Epithelial cell of esophagus (primary cell): ENCODE data around the gene TMEM163.
A peak's percentile ranks its signal among the peaks of the same experiment; 100 is the strongest.

Experiments
- DNase-seq: peaks from one replicate; pipeline ENCODE4 v3.0.0; 2010; ENCODE audit warnings: low read depth
- H3K4me3 ChIP-seq: 2 replicates; pipeline ENCODE4 v1.5.1; 2011; ENCODE audit warnings: mild to moderate bottlenecking, low read length, control low read depth
- TF ChIP-seq, protein P1 (sequence below): IDR thresholded peaks from 2 replicates; pipeline ENCODE4 v1.5.1; 2011; ENCODE audit warnings: low read depth, mild to moderate bottlenecking, low read length, control low read depth, inconsistent platforms; ENCODE audit not compliant: insufficient read depth; ENCODE audit errors: missing control alignments

Gene TMEM163

DNA sequence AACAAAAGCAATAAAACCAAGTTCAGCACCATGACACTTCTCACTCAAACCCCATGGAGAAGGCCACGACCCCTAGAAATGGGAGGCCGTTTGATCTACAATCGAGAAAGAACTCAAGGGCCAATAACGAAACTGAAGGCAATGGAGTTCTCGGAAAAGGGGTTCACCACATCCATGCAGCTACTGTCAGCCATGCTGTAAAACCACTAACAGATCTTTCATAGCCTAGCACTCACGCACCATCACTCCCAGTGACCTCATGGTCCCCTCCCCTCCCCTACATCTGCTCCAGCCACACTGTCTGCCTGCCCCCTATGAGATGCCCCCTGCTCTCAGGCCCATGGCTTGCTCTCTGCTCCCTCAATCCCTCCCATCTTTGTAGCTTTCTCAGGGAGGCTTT lies 135.3 kb downstream of the TMEM163 start:
- DNase-seq, result no peak
- TF ChIP-seq, protein P1, sequence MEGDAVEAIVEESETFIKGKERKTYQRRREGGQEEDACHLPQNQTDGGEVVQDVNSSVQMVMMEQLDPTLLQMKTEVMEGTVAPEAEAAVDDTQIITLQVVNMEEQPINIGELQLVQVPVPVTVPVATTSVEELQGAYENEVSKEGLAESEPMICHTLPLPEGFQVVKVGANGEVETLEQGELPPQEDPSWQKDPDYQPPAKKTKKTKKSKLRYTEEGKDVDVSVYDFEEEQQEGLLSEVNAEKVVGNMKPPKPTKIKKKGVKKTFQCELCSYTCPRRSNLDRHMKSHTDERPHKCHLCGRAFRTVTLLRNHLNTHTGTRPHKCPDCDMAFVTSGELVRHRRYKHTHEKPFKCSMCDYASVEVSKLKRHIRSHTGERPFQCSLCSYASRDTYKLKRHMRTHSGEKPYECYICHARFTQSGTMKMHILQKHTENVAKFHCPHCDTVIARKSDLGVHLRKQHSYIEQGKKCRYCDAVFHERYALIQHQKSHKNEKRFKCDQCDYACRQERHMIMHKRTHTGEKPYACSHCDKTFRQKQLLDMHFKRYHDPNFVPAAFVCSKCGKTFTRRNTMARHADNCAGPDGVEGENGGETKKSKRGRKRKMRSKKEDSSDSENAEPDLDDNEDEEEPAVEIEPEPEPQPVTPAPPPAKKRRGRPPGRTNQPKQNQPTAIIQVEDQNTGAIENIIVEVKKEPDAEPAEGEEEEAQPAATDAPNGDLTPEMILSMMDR, result no peak
- H3K4me3 ChIP-seq, result no peak overlapping the region

DNA sequence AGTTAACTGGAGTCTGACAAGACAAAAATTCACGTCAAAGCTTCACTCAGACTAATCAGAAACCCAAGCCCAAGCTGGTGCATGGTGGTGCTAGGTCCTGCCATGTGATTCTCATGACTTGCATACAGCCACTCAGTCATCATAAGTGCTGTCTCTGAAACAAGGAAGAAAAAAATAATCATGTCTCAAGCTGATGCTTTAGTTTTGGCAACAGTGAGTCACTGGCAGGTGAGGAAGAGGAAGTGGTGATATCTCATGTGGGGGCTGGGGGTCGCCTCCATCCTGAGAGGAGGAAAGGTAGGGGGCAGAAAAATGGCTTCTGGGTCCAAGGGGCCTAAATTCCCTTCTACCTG lies 136.3 kb downstream of the TMEM163 start:
- peak; percentile 1 for DNase-seq
- TF ChIP-seq, protein P1, result no peak
- no peak overlapping the region for H3K4me3 ChIP-seq

DNA sequence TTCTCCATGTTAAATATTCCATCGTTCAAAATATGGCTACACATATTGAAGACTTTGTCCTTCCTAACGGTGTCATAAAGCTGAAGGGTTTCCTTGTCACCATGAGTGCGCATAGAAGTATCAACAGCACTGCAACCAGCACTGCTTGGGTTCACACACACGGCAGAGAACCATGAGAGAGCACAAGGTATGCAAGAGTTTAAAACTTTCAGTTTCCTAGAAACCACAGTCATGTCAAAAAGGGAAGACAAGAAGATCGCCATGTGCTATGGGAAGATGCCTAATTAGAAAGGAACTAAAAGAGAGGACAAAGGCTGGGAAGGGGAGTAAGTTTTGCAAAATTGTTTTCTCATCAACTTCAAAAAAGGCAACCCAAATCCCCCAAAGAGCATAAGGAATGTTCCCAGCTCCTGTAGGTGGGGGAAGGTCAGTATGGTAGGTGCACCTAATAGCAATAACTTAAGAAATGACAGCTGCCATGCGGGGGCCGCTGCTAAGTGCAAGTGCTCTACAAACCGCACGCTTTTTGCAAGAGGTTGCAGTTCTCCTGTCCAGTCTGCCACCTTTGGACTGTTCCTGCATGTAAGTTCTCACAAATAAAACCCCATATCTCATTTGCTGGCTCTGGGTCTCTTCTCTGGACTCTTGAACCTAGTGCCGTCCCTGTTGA lies 136.8 kb downstream of the TMEM163 start:
- TF ChIP-seq, protein P1, result no peak
- no peak for DNase-seq
- no peak overlapping the region for H3K4me3 ChIP-seq

DNA sequence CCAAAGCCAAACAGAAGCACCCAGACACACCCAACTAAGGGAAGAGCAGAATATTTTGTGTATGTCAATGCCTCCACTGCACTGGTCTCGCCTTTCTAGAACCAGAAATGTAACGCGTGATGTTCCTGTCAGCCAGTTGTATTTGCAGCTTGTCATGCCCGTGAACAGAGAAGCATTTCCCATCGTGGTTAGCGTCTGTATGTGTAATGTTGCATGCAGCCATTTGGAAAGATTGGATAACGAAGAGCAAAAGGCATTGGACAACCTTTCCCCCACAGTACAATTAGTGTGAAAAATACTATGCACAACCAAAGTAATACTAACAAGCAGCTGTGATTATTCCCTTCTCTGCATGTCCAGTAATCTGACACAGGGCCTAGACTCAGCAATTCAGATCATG lies 140.5 kb downstream of the TMEM163 start:
- H3K4me3 ChIP-seq, result no peak overlapping the region
- DNase-seq, result no peak
- TF ChIP-seq, protein P1, result no peak

DNA sequence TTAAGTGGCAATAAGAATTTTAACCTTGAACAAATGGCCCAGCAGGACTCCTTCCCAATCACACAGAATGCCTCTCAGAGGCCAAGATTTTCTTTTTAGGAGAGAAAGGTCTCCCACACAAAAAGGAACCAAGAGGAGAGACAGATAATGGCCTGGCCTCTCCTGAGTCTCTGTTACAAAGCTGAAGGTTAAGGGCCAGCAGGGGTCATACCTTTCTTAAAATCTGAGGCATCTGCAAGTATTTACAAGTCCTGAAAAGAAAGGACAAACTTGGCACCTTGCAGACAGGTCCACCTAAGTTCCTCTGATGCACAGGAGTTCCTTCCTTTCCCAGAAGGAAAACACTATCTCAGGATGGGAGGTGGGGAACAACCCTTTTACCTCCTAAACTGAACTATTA lies 142.3 kb downstream of the TMEM163 start:
- no peak for DNase-seq
- no peak overlapping the region for H3K4me3 ChIP-seq
- TF ChIP-seq, protein P1, result no peak

DNA sequence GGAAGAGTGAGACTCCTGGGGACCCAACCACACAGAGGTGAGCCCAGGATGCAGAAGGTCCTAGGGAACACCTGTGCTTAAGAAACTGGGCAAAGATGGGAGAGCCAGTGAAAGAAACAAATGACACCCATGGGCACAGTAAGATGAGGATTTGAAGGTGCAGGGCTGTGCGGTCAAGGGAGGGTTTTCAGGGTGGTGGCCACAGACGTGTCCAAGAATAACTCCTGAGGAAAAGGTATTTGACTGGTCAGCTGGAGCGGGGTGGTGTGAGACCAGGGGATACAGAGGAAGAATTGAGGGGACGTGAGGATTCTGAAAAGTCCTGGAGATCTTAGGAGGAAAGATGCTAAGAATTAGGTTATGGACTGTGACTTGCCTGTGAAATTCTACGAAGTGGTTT lies 142.9 kb downstream of the TMEM163 start:
- TF ChIP-seq, protein P1, result no peak
- DNase-seq, result no peak
- H3K4me3 ChIP-seq, result no peak overlapping the region
